HepG2 (cell line): ENCODE measurements around the gene GABARAPL2. TPM values are rescaled to one million over a fixed set of nuclear protein-coding genes. Genes with fewer than 3 reads are reported as not detected.

ENCODE experiments used
- AKNA ChIP-seq: sonication (generic); formaldehyde crosslinking; IDR thresholded peaks from 2 replicates; pipeline ENCODE4 v1.4.0; 2020; ENCODE audit warnings: missing genetic modification reagents, borderline replicate concordance
- BRCA1 ChIP-seq: sonication (generic); formaldehyde crosslinking; IDR thresholded peaks from 2 replicates; pipeline ENCODE4 v1.4.0; 2020; ENCODE audit warnings: missing genetic modification reagents
- CREM ChIP-seq, 2 experiments: sonication (generic) in 1 of 2; formaldehyde crosslinking in 1 of 2; IDR thresholded peaks; 2 replicates each; pipeline versions ENCODE4 v1.4.0 to v1.6.1; 2016 to 2020; ENCODE audit warnings: antibody characterized with exemption in 1 of 2, mild to moderate bottlenecking in 1 of 2, missing genetic modification reagents in 1 of 2
- EEA1 ChIP-seq: sonication (generic); formaldehyde crosslinking; IDR thresholded peaks from 2 replicates; pipeline ENCODE4 v1.5.1; 2020; ENCODE audit warnings: mild to moderate bottlenecking, missing genetic modification reagents, borderline replicate concordance
- HMGXB3 ChIP-seq: sonication (generic); formaldehyde crosslinking; IDR thresholded peaks from 2 replicates; pipeline ENCODE4 v1.4.0; 2020; ENCODE audit warnings: missing genetic modification reagents, borderline replicate concordance
- MAZ ChIP-seq, 2 experiments: sonication (generic) in 1 of 2; formaldehyde crosslinking in 1 of 2; IDR thresholded peaks; 2 replicates each; pipeline versions ENCODE4 v1.5.0 to v1.6.1; 2012 to 2020; ENCODE audit warnings: low read depth in 2 of 2, mild to moderate bottlenecking in 2 of 2, borderline replicate concordance in 1 of 2, improper control_type of control experiment in 1 of 2, low read length in 1 of 2, missing genetic modification reagents in 1 of 2, moderate library complexity in 1 of 2
- MYNN ChIP-seq: sonication (generic); formaldehyde crosslinking; IDR thresholded peaks from 2 replicates; pipeline ENCODE4 v1.4.0; 2020; ENCODE audit warnings: mild to moderate bottlenecking, low read depth, missing genetic modification reagents
- NCOA1 ChIP-seq: sonication (generic); formaldehyde crosslinking; IDR thresholded peaks from 2 replicates; pipeline ENCODE4 v1.9.0; 2021; ENCODE audit warnings: missing genetic modification reagents
- PAF1 ChIP-seq: IDR thresholded peaks from 2 replicates; pipeline ENCODE4 v1.6.1; 2016; ENCODE audit warnings: missing genetic modification reagents, missing compliant biosample characterization
- RBAK ChIP-seq: sonication (generic); formaldehyde crosslinking; IDR thresholded peaks from 2 replicates; pipeline ENCODE4 v1.5.1; 2020; ENCODE audit warnings: mild to moderate bottlenecking, missing genetic modification reagents
- TBX3 ChIP-seq: fragments of 450-650 bp; IDR thresholded peaks from 2 replicates; pipeline ENCODE4 v1.6.1; 2017; ENCODE audit warnings: antibody characterized with exemption, mild to moderate bottlenecking, inconsistent platforms, borderline replicate concordance
- TOE1 ChIP-seq: sonication (generic); formaldehyde crosslinking; IDR thresholded peaks from 2 replicates; pipeline ENCODE4 v1.4.0; 2020; ENCODE audit warnings: mild to moderate bottlenecking, missing genetic modification reagents
- ZFP91 ChIP-seq: sonication (generic); formaldehyde crosslinking; IDR thresholded peaks from 2 replicates; pipeline ENCODE4 v1.9.0; 2022; ENCODE audit warnings: missing genetic modification reagents, mild to moderate bottlenecking, borderline replicate concordance
- ZNF557 ChIP-seq: sonication (generic); formaldehyde crosslinking; IDR thresholded peaks from 2 replicates; pipeline ENCODE4 v1.4.0; 2020; ENCODE audit warnings: missing genetic modification reagents
- ZNF589 ChIP-seq: sonication (generic); formaldehyde crosslinking; conservative IDR thresholded peaks from 2 replicates; pipeline ENCODE4 v1.8.0; 2022; ENCODE audit warnings: mild to moderate bottlenecking, moderate library complexity, missing genetic modification reagents
- ZNF678 ChIP-seq: sonication (generic); formaldehyde crosslinking; IDR thresholded peaks from 2 replicates; pipeline ENCODE4 v1.4.0; 2020; ENCODE audit warnings: mild to moderate bottlenecking, missing genetic modification reagents
- ZSCAN22 ChIP-seq: sonication (generic); formaldehyde crosslinking; IDR thresholded peaks from 2 replicates; pipeline ENCODE4 v1.4.0; 2020; ENCODE audit warnings: mild to moderate bottlenecking, missing genetic modification reagents
- polyA plus RNA-seq, 8 experiments: library from polyadenylated mRNA; depleted of rRNA in 3 of 8; stranded (reverse) in 7 of 8; unstranded in 1 of 8; fragments of >200 nt; fragmentation: Illumina TruSeq in 4 of 8; extraction: Trizol in 4 of 8; gene quantifications; 2 replicates each; pipeline versions ENCODE4 v1.2.1 to v1.2.3, GENCODE V29; 2011 to 2016; ENCODE audit warnings: low read depth in 4 of 8, missing spikeins in 1 of 8, mixed read lengths in 1 of 8; ENCODE audit not compliant: insufficient read depth in 1 of 8
- total RNA-seq, 5 experiments: library from RNA; depleted of rRNA; stranded (reverse); fragments of >200 nt; fragmentation: Illumina TruSeq; extraction: Trizol; gene quantifications; 2 replicates each; pipeline ENCODE4 v1.2.3, GENCODE V29; 2016; ENCODE audit warnings: low read depth in 1 of 5

Gene GABARAPL2
- total and polyA plus RNA-seq, 2 of the 13 experiments (the other 11 are each of a cell fraction or from before 2014, with no cell fraction given), result 76.4 to 83.0 TPM

GRCh38 chr16:75566040-75566757 lies at the start of gene GABARAPL2 (continued):
- no peak for TF ChIP-seq AKNA (CRISPR knock-in tag)
- 0 out of 2 replicates have a peak, but pooled peaks have one; percentile 42 for TF ChIP-seq BRCA1
- TF ChIP-seq CREM (IDR thresholded peaks at IDR 0.05), result no peak
- TF ChIP-seq CREM (CRISPR knock-in tag; IDR thresholded peaks at IDR 0.05), result no peak
- TF ChIP-seq ZNF678, result no peak
- peak; percentile 92 for TF ChIP-seq EEA1 (CRISPR knock-in tag)
- peak; percentile 30; the same call in 1 of the 2 replicates for TF ChIP-seq ZNF557 (CRISPR knock-in tag)
- no peak; the same call in 1 of the 2 replicates for TF ChIP-seq TBX3
- TF ChIP-seq PAF1 (CRISPR knock-in tag), result no peak
- TF ChIP-seq RBAK (CRISPR knock-in tag), result no peak
- no peak for TF ChIP-seq ZSCAN22 (CRISPR knock-in tag)
- TF ChIP-seq ZFP91, result peak; percentile 90; the same call in 1 of the 2 replicates
- no peak for TF ChIP-seq MYNN
- 0 out of 2 replicates have a peak, but pooled peaks have one; percentile 79 for TF ChIP-seq ZNF589 (CRISPR knock-in tag)
- no peak; the same call in 1 of the 2 replicates for TF ChIP-seq TOE1 (CRISPR knock-in tag)
- TF ChIP-seq MAZ (IDR thresholded peaks at IDR 0.05; ENCODE audit: borderline replicate concordance, low read depth, low read length), result peak; percentile 38; the same call in 1 of the 2 replicates
- peak; percentile 82 for TF ChIP-seq MAZ (CRISPR knock-in tag; IDR thresholded peaks at IDR 0.05; ENCODE audit: low read depth)
- TF ChIP-seq HMGXB3 (CRISPR knock-in tag), result no peak
- TF ChIP-seq NCOA1 (CRISPR knock-in tag), result peak; percentile 57; the same call in 1 of the 2 replicates
